GM12892 (cell line): ENCODE results near the gene LNP1.

Source experiments
- POLR2A ChIP-seq: IDR thresholded peaks from 2 replicates; pipeline ENCODE4 v1.6.1; 2011; ENCODE audit warnings: low read depth, low read length, control low read depth
- POLR2AphosphoS5 ChIP-seq: IDR thresholded peaks from 2 replicates; pipeline ENCODE4 v1.6.1; 2011; ENCODE audit warnings: low read depth, low read length, control low read depth

- TF ChIP-seq POLR2A (no peak), POLR2AphosphoS5 (no peak)
These were observed 1.8 kb upstream of the LNP1 start for GRCh38 chr3:100399341-100400071.
